GM12878 (cell line): ENCODE data around the gene SRCIN1. TPM values are rescaled to one million over a fixed set of nuclear protein-coding genes. Genes with fewer than 3 reads are reported as not detected.

Source experiments
- ATAC-seq: fragments of 200-7000 bp; cut with Tn5 transposase; 3 replicates; pipeline ENCODE4 v1.9.1; 2020; ENCODE audit warnings: mild to moderate bottlenecking, moderate library complexity
- BruUV-seq: library from RNA; stranded (reverse); fragments of 400-500 nt; replicated peaks from 2 replicates; lab custom pipeline; 2021; lab: Mats Ljungman, UMichigan
- CTCF ChIA-PET: fragments of 300-600 bp; sonication (Branson Sonifier 250); formaldehyde crosslinking; extraction: SDS; loops from one replicate; lab custom pipeline; 2021; ENCODE audit warnings: inconsistent platforms; lab: Yijun Ruan, JAX
- POLR2A ChIA-PET: fragments of 350-600 bp; formaldehyde crosslinking; extraction: SDS; loops from one replicate; lab custom pipeline; 2021; ENCODE audit warnings: inconsistent platforms; lab: Charles Lee
- RAD21 ChIA-PET: fragments of 300-600 bp; sonication (Branson Sonifier 250); formaldehyde crosslinking; loops from one replicate; lab custom pipeline; 2023; ENCODE audit warnings: antibody characterized with exemption; ENCODE audit not compliant: unreplicated experiment; lab: Charles Lee
- SMC1A ChIA-PET: fragments of 300-600 bp; sonication (Branson Sonifier 250); formaldehyde crosslinking; loops from one replicate; lab custom pipeline; 2023; ENCODE audit not compliant: unreplicated experiment, uncharacterized antibody; lab: Charles Lee
- DNase-seq: peaks from one replicate; pipeline ENCODE4 v3.0.0-alpha.2; 2011; ENCODE audit warnings: low read depth, low spot score
- FAIRE-seq: peaks from 3 replicates; lab custom pipeline; 2011; peaks lifted over from hg19 to GRCh38; lab: Jason Lieb, UNC
- H2AFZ ChIP-seq: 2 replicates; pipeline ENCODE4 v1.6.0; 2011; ENCODE audit warnings: low read depth, low read length, control low read depth; ENCODE audit not compliant: control insufficient read depth
- H3K27ac ChIP-seq: 2 replicates; pipeline ENCODE4 v1.5.1; 2011; ENCODE audit warnings: control low read depth; ENCODE audit not compliant: control insufficient read depth, insufficient read depth
- H3K27me3 ChIP-seq, 2 experiments: replicated peaks in 1 of 2; 2 replicates each; pipeline versions ENCODE4 v1.6.0 to v1.6.1; 2011; ENCODE audit warnings: low read length in 1 of 2; ENCODE audit not compliant: control insufficient read depth in 2 of 2, insufficient read depth in 2 of 2
- H3K36me3 ChIP-seq, 2 experiments: 2 replicates each; pipeline ENCODE4 v1.5.1; 2011; ENCODE audit warnings: low read length in 1 of 2; ENCODE audit not compliant: control insufficient read depth in 2 of 2, insufficient read depth in 2 of 2
- H3K4me1 ChIP-seq: 2 replicates; pipeline ENCODE4 v1.6.1; 2011; ENCODE audit warnings: mild to moderate bottlenecking, low read length, moderate library complexity, mixed read lengths; ENCODE audit not compliant: control insufficient read depth, insufficient read depth
- H3K4me2 ChIP-seq: 2 replicates; pipeline ENCODE4 v1.6.0; 2011; ENCODE audit warnings: control low read depth; ENCODE audit not compliant: control insufficient read depth, insufficient read depth
- H3K4me3 ChIP-seq: fragments of 200-600 bp; sonication (generic); 2 replicates; pipeline ENCODE4 v1.5.1; 2016
- H3K79me2 ChIP-seq: 2 replicates; pipeline ENCODE4 v1.6.0; 2011; ENCODE audit warnings: low read length; ENCODE audit not compliant: control insufficient read depth, insufficient read depth
- H3K9ac ChIP-seq: 2 replicates; pipeline ENCODE4 v1.8.0; 2011; ENCODE audit warnings: low read length, control low read depth, mixed read lengths; ENCODE audit not compliant: control insufficient read depth, insufficient read depth
- H3K9me3 ChIP-seq: replicated peaks from 3 replicates; pipeline ENCODE4 v1.5.1; 2011; ENCODE audit warnings: mild to moderate bottlenecking, low read length; ENCODE audit not compliant: control insufficient read depth, insufficient read depth
- H4K20me1 ChIP-seq: 2 replicates; pipeline ENCODE4 v1.6.0; 2011; ENCODE audit not compliant: control insufficient read depth, insufficient read depth
- DPF2 ChIP-seq: fragments of 450-650 bp; IDR thresholded peaks from 2 replicates; pipeline ENCODE4 v1.6.1; 2017; ENCODE audit warnings: mild to moderate bottlenecking
- ETV6 ChIP-seq, 2 experiments: fragments of 450-650 bp in 1 of 2; IDR thresholded peaks in 1 of 2; conservative IDR thresholded peaks in 1 of 2; 2 replicates each; pipeline ENCODE4 v1.6.1; 2014; ENCODE audit warnings: antibody characterized with exemption in 1 of 2, borderline replicate concordance in 1 of 2, low read depth in 1 of 2, mild to moderate bottlenecking in 1 of 2, moderate library complexity in 1 of 2
- RBBP5 ChIP-seq: fragments of 200-600 bp; sonication (generic); conservative IDR thresholded peaks from 2 replicates; pipeline ENCODE4 v1.6.1; 2016
- SREBF1 ChIP-seq: IDR thresholded peaks from 2 replicates; pipeline ENCODE4 v1.6.1; 2012; ENCODE audit warnings: mild to moderate bottlenecking, low read length
- STAT3 ChIP-seq: IDR thresholded peaks from 2 replicates; pipeline ENCODE4 v1.6.1; 2011; ENCODE audit warnings: low read depth, low read length, improper control_type of control experiment
- ZBTB11 ChIP-seq: fragments of 450-650 bp; formaldehyde crosslinking; IDR thresholded peaks from 2 replicates; pipeline ENCODE4 v1.5.0; 2022; ENCODE audit warnings: mild to moderate bottlenecking, missing genetic modification characterization
- ZBTB40 ChIP-seq: fragments of 450-650 bp; IDR thresholded peaks from 2 replicates; pipeline ENCODE4 v1.6.1; 2016; ENCODE audit warnings: mild to moderate bottlenecking, moderate library complexity, borderline replicate concordance
- ZNF217 ChIP-seq: fragments of 450-650 bp; IDR thresholded peaks from 2 replicates; pipeline ENCODE4 v1.6.1; 2017; ENCODE audit warnings: antibody characterized with exemption, mild to moderate bottlenecking
- WGBS: methylation state at CpG from one replicate; pipeline ENCODE4 v1.1.6; 2016; ENCODE audit warnings: low lambda C conversion rate; ENCODE audit not compliant: insufficient replicate concordance, insufficient coverage; ENCODE audit errors: missing lambda C conversion rate; 5-methylcytosine and 5-hydroxymethylcytosine counted together
- in situ Hi-C: fragments of 300-500 bp; cut with MboI; formaldehyde crosslinking; loops from 9 replicates; pipeline ENCODE4 v1.14.3; 2018; ENCODE audit warnings: mixed read lengths
- intact Hi-C: fragments of 100-400 bp; cut with micrococcal nuclease; formaldehyde crosslinking; loops from one replicate; pipeline ENCODE4 v1.14.2; 2022; ENCODE audit not compliant: unreplicated experiment
- polyA plus RNA-seq, 11 experiments: library from polyadenylated mRNA; depleted of rRNA in 4 of 11; unstranded in 6 of 11; stranded (reverse) in 5 of 11; fragments of >200 nt; fragmentation: Nextera tagmentation in 4 of 11; fragmentation: Illumina TruSeq in 1 of 11; extraction: Ambion mirVana in 4 of 11; extraction: Trizol in 1 of 11; gene quantifications; 1 replicate in 1 of 11; 2 replicates in 10 of 11; pipeline versions ENCODE4 v1.2.1 to v1.2.3, GENCODE V29; 2011 to 2016; ENCODE audit warnings: inconsistent platforms in 2 of 11, missing spikeins in 2 of 11, low read depth in 1 of 11
- total RNA-seq, 4 experiments: library from RNA; depleted of rRNA in 3 of 4; stranded (reverse); fragments of >200 nt in 3 of 4; fragmentation: Illumina TruSeq in 1 of 4; extraction: Trizol in 1 of 4; gene quantifications; 2 replicates each; pipeline versions ENCODE4 v1.2.1 to v1.2.3, GENCODE V29; 2013 to 2021

The SRCIN1 gene
- total and polyA plus RNA-seq, 10 of the 15 experiments (the other 5 are each of a cell fraction or from before 2014, with no cell fraction given) = under 0.01 to 0.74 (median 0.20) TPM; not detected in 3

GRCh38 chr17:38636054-38636453 is 30.3 kb upstream of the SRCIN1 start:
- Histone ChIP-seq H3K27me3 (no peaks in the 10 kb centered on the region), H3K9ac (no peak overlapping the region), H4K20me1 (no peaks in the 10 kb centered on the region), H3K27ac (no peak overlapping the region), H3K36me3 (no peaks in the 10 kb centered on the region), H3K79me2 (no peaks in the 10 kb centered on the region), H3K4me3 (no peak overlapping the region), H3K9me3 (no peaks in the 10 kb centered on the region), H3K4me1 (peaks cover 2% of the 10 kb centered on the region; the same call in 1 of the 2 replicates), H2AFZ (no peak overlapping the region), H3K4me2 (no peak overlapping the region)
- no peak for FAIRE-seq
- ChIA-PET RAD21 (no interaction called here), CTCF (interaction anchor here (1.3 kb wide), 1 partner anchor 10 kb away, joined by 3 read pairs; no protein-coding TSS in a partner anchor), SMC1A (interaction anchor here (1.0 kb wide), 1 partner anchor 28 kb away, joined by 3 read pairs; no protein-coding TSS in a partner anchor), POLR2A (no interaction called here)
- TF ChIP-seq ZBTB11 (CRISPR knock-in tag) (no peak), ZBTB40 (no peak), STAT3 (no peak), RBBP5 (no peak), SREBF1 (no peak), ETV6 (conservative IDR thresholded peaks at IDR 0.05 in 1 of 2, IDR thresholded peaks at IDR 0.05 in 1 of 2; ENCODE audit: borderline replicate concordance in 1 of 2, low read depth in 1 of 2) (no peak), DPF2 (no peak), ZNF217 (no peak)
- in situ Hi-C loops = no loop called here
- intact Hi-C loops = no loop called here
- 78% methylated on average over 9 of the region's 9 CpGs for WGBS
- no TSS peak for BruUV-seq
- DNase-seq = no peak
- ATAC-seq = no peak
